A673 (cell line): ENCODE results near the gene SREBF2.

Source experiments
- CTCF ChIP-seq: fragments of 300-800, 200-600 bp; sonication (generic); conservative IDR thresholded peaks from 2 replicates; pipeline ENCODE4 v1.5.1; 2017; ENCODE audit warnings: low read depth, mild to moderate bottlenecking, antibody characterized with exemption, low read length, moderate library complexity, mixed read lengths
- EZH2 ChIP-seq: fragments of 200-600 bp; sonication (generic); IDR thresholded peaks from 2 replicates; pipeline ENCODE4 v1.6.1; 2017; ENCODE audit warnings: borderline replicate concordance, low read depth, mild to moderate bottlenecking, mixed read lengths, antibody characterized with exemption, low read length; ENCODE audit not compliant: poor library complexity, severe bottlenecking

GRCh38 chr22:41847300-41847699 is 14.4 kb downstream of the SREBF2 start:
- TF ChIP-seq CTCF (no peak), EZH2 (no peak)
